Measurements from ENCODE around the gene MEF2C.

- TF ChIP-seq POLR2A (IDR thresholded peaks at IDR 0.05) (peak in 1 of 3 donors; percentile 22), CTCF (IDR thresholded peaks at IDR 0.05) (peak in 2 of 7 experiments; percentile 8 to 38)
Measured at GRCh38 chr5:88829054-88829453, 53.9 kb downstream of the MEF2C start.
